ENCODE data around the gene WAC.

GRCh38 chr10:28520346-28520745 is 12.6 kb upstream of the WAC start:
- TF ChIP-seq CTCF (conservative IDR thresholded peaks at IDR 0.05) (no peak), EZH2 (IDR thresholded peaks at IDR 0.05; ENCODE audit: low read depth) (no peak)

Data from PC-9 (cell line).